HG02981 (cell line): ENCODE results near the gene AKAP7.
"Not testable (repeated sequence)": the region's sequence is repeated elsewhere in the genome, so short reads cannot be mapped to it uniquely, and the experiment has no call there.

ENCODE experiments used
- ATAC-seq: cut with Tn5 transposase; IDR thresholded peaks from one replicate; pipeline ENCODE4 v1.9.1; 2021; ENCODE audit warnings: mild to moderate bottlenecking, moderate library complexity; ENCODE audit not compliant: unreplicated experiment

The AKAP7 gene

GRCh38 chr6:131135244-131136020, at the start of gene AKAP7:
Gene AKAP7 (plus strand): TSS chr6:131135467. CDS start chr6:131135764, 297 bp downstream.
- peak; percentile 75 for ATAC-seq

GRCh38 chr6:131090339-131090738, 44.9 kb upstream of the AKAP7 start:
- not testable (repeated sequence) for ATAC-seq

- ATAC-seq = not testable (repeated sequence)
These were observed 43.3 kb upstream of the AKAP7 start for GRCh38 chr6:131091944-131092343.

GRCh38 chr6:131093334-131093733, 41.9 kb upstream of the AKAP7 start:
- no peak for ATAC-seq

GRCh38 chr6:131096786-131097185, 38.5 kb upstream of the AKAP7 start:
- ATAC-seq = no peak

GRCh38 chr6:131101911-131102680, 33.2 kb upstream of the AKAP7 start:
- ATAC-seq = no peak

GRCh38 chr6:131103296-131103695, 32.0 kb upstream of the AKAP7 start:
- no peak for ATAC-seq

- ATAC-seq = no peak
These were observed 31.4 kb upstream of the AKAP7 start for GRCh38 chr6:131103901-131104300.

- ATAC-seq = no peak
These were observed 28.1 kb upstream of the AKAP7 start for GRCh38 chr6:131107151-131107550.

- ATAC-seq = no peak
These were observed 23.0 kb upstream of the AKAP7 start for GRCh38 chr6:131112249-131112648.

GRCh38 chr6:131115651-131116050, 19.6 kb upstream of the AKAP7 start:
- no peak for ATAC-seq

- ATAC-seq = no peak
These were observed 18.9 kb upstream of the AKAP7 start for GRCh38 chr6:131116321-131116720.

- no peak for ATAC-seq
These were observed 18.4 kb upstream of the AKAP7 start for GRCh38 chr6:131116755-131117360.

GRCh38 chr6:131117878-131118277, 17.4 kb upstream of the AKAP7 start:
- no peak for ATAC-seq

- ATAC-seq = no peak
These were observed 13.3 kb upstream of the AKAP7 start for GRCh38 chr6:131122007-131122406.

- ATAC-seq = no peak
These were observed 12.8 kb upstream of the AKAP7 start for GRCh38 chr6:131122516-131122915.

GRCh38 chr6:131124336-131125071, 10.8 kb upstream of the AKAP7 start:
- no peak for ATAC-seq

- no peak for ATAC-seq
These were observed 9.8 kb upstream of the AKAP7 start for GRCh38 chr6:131125431-131125830.

- ATAC-seq = no peak
These were observed 5.3 kb upstream of the AKAP7 start for GRCh38 chr6:131129689-131130553.

- no peak for ATAC-seq
These were observed 4.7 kb upstream of the AKAP7 start for GRCh38 chr6:131130554-131130940.
